Epithelial cell of esophagus (primary cell): ENCODE measurements around the gene AACS.

ENCODE experiments used
- DNase-seq: peaks from one replicate; pipeline ENCODE4 v3.0.0; 2010; ENCODE audit warnings: low read depth
- H3K4me3 ChIP-seq: 2 replicates; pipeline ENCODE4 v1.5.1; 2011; ENCODE audit warnings: mild to moderate bottlenecking, low read length, control low read depth
- TF ChIP-seq, protein P1 (sequence below): IDR thresholded peaks from 2 replicates; pipeline ENCODE4 v1.5.1; 2011; ENCODE audit warnings: low read depth, mild to moderate bottlenecking, low read length, control low read depth, inconsistent platforms; ENCODE audit not compliant: insufficient read depth; ENCODE audit errors: missing control alignments

Gene AACS

DNA sequence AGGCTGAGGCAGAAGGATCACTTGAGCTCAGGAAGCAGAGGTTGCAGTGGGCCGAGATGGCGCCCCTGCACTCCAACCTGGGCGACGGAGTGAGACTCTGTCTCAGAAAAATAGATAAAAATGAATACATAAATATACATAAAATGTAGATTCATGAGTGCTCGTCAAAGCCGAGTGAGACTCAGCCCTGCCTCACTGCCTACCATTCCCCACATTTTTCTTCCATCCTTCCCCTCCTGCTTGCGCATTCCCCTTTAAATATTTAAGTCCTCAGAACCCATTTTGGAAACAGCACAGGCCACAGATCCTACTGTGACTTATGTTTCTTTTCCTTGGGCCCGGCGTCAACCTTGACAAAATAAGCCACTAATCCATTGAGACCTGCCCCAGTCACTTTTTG, 31.9 kb upstream of the AACS start:
- TF ChIP-seq, protein P1, sequence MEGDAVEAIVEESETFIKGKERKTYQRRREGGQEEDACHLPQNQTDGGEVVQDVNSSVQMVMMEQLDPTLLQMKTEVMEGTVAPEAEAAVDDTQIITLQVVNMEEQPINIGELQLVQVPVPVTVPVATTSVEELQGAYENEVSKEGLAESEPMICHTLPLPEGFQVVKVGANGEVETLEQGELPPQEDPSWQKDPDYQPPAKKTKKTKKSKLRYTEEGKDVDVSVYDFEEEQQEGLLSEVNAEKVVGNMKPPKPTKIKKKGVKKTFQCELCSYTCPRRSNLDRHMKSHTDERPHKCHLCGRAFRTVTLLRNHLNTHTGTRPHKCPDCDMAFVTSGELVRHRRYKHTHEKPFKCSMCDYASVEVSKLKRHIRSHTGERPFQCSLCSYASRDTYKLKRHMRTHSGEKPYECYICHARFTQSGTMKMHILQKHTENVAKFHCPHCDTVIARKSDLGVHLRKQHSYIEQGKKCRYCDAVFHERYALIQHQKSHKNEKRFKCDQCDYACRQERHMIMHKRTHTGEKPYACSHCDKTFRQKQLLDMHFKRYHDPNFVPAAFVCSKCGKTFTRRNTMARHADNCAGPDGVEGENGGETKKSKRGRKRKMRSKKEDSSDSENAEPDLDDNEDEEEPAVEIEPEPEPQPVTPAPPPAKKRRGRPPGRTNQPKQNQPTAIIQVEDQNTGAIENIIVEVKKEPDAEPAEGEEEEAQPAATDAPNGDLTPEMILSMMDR = no peak
- DNase-seq = no peak
- H3K4me3 ChIP-seq = no peak overlapping the region

DNA sequence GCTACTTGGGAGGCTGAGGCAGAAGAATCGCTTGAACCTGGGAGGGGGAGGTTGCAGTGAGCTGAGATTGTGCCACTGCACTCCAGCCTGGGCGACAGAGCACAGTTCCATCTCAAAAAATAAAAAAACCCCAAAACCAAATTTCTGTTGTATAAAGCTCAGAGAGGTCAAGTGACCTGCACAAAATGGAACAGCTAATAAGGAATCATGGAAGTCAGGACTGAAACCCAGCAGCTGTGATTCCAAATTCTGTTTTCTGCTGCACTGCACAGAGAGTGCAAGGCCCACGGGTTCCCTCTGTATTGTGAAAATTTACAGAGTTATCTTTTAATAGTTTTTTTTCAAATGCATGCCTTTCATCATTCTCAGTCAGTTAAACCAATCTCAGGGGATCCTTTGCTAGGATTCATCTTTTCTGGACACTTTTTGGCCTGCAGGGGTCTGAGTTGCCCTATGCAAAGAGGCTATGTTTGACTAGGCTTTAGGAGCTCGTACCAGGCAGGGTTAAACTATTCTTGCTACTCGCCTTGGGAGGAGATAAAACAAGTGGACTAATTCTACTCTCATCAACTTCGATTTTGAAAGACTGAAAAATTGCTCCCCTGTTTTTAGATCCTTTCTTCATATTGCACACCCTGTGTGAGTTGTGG, 26.1 kb upstream of the AACS start:
- TF ChIP-seq, protein P1 = no peak
- H3K4me3 ChIP-seq = no peak overlapping the region
- no peak for DNase-seq

DNA sequence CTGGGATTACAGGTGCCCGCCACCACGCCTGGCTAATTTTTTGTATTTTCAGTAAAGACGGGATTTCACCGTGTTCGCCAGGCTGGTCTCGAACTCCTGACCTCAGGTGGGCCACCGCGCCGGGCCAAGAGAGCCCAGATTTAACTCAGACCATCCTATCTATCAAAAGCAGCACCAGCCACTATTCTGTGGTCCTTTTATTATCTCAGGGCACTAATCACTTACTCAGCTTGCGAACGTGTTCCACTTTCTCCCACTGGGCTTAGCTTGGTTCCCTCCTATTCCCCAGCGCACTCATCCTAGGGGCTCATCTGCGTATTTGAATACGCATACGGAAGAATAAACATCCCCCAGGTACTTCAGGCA, 16.2 kb upstream of the AACS start:
- TF ChIP-seq, protein P1 = no peak
- H3K4me3 ChIP-seq = peak overlapping the region; percentile 64
- DNase-seq = no peak

DNA sequence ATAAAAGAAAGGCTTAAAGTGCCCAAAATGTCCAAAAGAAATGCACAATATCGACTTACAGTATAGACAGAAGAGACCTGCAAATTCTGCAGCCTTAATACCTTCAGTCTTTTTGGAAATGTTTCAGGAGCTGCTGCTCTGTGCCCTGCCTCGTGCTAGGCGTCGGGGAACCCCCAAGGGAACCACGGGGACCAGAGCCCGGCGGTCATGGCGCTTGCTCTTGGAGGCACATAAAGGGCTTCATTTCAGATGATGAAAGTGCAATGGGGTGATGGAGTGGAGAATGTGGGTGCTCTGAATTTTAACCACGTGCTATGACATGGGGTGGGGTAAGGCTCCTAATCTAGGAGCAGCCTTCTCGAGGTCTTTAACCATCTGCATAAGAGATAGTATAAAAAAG, 14.8 kb upstream of the AACS start:
- TF ChIP-seq, protein P1 = no peak
- no peak for DNase-seq
- no peak overlapping the region for H3K4me3 ChIP-seq

DNA sequence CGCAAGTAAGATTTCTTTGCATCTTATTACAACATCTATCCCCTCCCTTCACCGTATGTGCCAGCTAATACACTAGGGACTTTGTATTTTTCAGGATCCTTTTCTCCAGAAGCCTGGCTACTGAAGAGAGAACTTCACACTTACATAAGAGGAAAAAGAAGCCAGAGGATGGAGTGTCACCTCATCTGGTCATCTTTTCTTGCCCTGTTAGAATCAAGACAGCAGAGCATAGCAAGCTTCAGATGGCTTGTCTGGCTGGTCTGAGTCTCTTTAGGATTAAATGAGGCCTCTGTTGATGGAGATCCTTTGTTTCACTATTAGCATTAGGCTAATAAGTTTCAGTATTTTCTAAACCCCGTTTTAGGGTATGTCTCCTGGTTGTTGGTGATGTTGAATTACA, 14.4 kb upstream of the AACS start:
- DNase-seq = no peak
- H3K4me3 ChIP-seq = no peak overlapping the region
- TF ChIP-seq, protein P1 = no peak

DNA sequence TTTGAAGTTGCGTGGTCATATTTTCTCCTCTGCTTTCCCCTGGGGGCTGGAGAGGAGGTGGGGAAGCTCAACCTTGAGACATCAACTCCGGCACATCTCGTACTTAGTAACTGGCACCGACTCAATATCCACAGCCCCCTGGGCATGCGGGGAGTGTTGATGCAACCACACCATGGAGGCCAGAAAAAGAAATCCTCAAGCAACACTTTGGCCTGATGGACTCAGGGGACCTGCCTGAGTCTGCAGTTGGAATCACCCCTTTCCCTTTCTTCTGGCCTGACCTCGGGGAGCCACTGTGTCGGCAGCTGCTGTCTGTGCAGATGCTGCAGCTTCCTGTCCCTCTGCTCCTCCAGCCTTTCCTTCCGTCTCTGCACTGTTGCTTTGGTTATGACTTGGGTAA, 11.4 kb upstream of the AACS start:
- DNase-seq = no peak
- H3K4me3 ChIP-seq = no peak overlapping the region
- TF ChIP-seq, protein P1 = no peak

DNA sequence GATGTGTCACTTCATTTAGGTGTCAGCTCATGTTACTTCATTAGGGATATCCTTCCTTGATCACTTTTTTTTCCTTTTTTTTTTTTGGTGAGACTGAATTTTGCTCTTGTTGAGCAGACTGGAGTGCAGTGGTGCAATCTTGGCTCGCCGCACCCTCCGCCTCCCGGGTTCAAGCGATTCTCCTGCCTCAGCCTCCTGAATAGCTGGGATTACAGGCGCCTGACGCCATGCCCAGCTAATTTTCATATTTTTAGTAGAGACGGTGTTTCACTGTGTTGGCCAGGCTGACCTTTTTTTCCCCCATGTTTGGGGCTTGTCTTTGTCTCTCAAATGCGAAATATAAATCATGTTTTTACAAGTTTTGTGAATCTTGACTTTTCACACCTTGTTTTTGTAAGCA, 9.6 kb upstream of the AACS start:
- TF ChIP-seq, protein P1 = no peak
- no peak overlapping the region for H3K4me3 ChIP-seq
- DNase-seq = no peak
